Suprapubic skin (tissue), 4 donors: ENCODE results near the gene LHFPL3. TPM values are rescaled to one million over a fixed set of nuclear protein-coding genes. Genes with fewer than 3 reads are reported as not detected.

Source experiments
- DNase-seq, 2 donors: peaks; one replicate each; pipeline ENCODE4 v3.0.0-alpha.2; 2019; ENCODE audit warnings: low spot score in 2 of 2
- H3K27ac ChIP-seq: fragments of 200-600 bp; sonication (generic); one replicate; pipeline ENCODE4 v1.5.1; 2019
- H3K27me3 ChIP-seq: fragments of 200-600 bp; sonication (generic); one replicate; pipeline ENCODE4 v1.5.1; 2019
- H3K36me3 ChIP-seq: fragments of 200-600 bp; sonication (generic); one replicate; pipeline ENCODE4 v1.5.1; 2019
- H3K4me1 ChIP-seq: fragments of 200-600 bp; sonication (generic); one replicate; pipeline ENCODE4 v1.5.1; 2019
- H3K4me3 ChIP-seq: fragments of 200-600 bp; sonication (generic); one replicate; pipeline ENCODE4 v1.5.1; 2019; ENCODE audit warnings: mild to moderate bottlenecking
- H3K9me3 ChIP-seq: fragments of 200-600 bp; sonication (generic); one replicate; pipeline ENCODE4 v1.5.1; 2019
- EP300 ChIP-seq: sonication (generic); formaldehyde crosslinking; IDR thresholded peaks from one replicate; pipeline ENCODE4 v1.6.1; 2017; ENCODE audit warnings: antibody characterized with exemption
- POLR2A ChIP-seq, 2 donors: fragments of 450-650 bp; IDR thresholded peaks; one replicate each; pipeline ENCODE4 v1.6.1; 2017; ENCODE audit warnings: antibody characterized with exemption in 2 of 2, mild to moderate bottlenecking in 2 of 2, moderate library complexity in 2 of 2
- POLR2AphosphoS5 ChIP-seq, 3 donors: sonication (generic); formaldehyde crosslinking; IDR thresholded peaks; one replicate each; pipeline ENCODE4 v1.6.1; 2017; ENCODE audit warnings: antibody characterized with exemption in 3 of 3
- WGBS: methylation state at CpG from one replicate; pipeline ENCODE4 v1.1.5; 2018; 5-methylcytosine and 5-hydroxymethylcytosine counted together
- total RNA-seq, 4 donors: library from RNA; depleted of rRNA; stranded (reverse); fragments of >200 nt; gene quantifications; one replicate each; pipeline ENCODE4 v1.1.0, GENCODE V29; 2016
- TF ChIP-seq, protein P1 (sequence below), 2 donors: fragments of 200-600 bp in 1 of 2; fragments of 450-650 bp in 1 of 2; sonication (generic) in 1 of 2; IDR thresholded peaks; one replicate each; pipeline ENCODE4 v1.5.1; 2016 to 2019; ENCODE audit warnings: antibody characterized with exemption in 2 of 2, mild to moderate bottlenecking in 1 of 2, moderate library complexity in 1 of 2

Gene LHFPL3
- total RNA-seq, 4 donors from 2014 or later, result not detected

DNA sequence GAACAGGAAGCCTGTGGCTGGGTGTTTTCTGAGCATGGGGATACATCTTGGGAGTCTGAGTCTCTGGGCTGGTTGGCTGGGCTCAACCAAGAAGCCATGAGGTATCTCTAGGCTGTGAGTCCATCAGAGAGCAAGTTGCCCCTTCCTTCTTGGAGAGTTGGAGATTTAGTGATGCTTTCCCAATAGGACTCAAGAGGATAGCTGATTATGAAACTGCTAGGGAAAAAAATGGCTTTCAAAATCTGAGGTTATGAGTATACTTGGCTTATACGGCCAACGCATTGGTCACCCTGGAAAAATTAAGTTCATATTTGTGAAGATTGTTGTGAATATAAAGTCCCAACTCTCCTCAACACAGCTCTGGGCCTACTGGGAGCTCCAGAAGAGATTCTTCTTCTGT is 522.9 kb downstream of the LHFPL3 start:
- TF ChIP-seq EP300, result no peak
- Histone ChIP-seq H3K36me3 (no peaks in the 10 kb centered on the region), H3K9me3 (no peaks in the 10 kb centered on the region), H3K27ac (no peak overlapping the region), H3K27me3 (no peaks in the 10 kb centered on the region), H3K4me3 (no peak overlapping the region), H3K4me1 (peaks cover 4% of the 10 kb centered on the region)
- 76% methylated on average over 2 of the region's 2 CpGs for WGBS
- no peak for DNase-seq

GRCh38 chr7:104852386-104852785 is 524.0 kb downstream of the LHFPL3 start:
- Histone ChIP-seq H3K36me3 (no peaks in the 10 kb centered on the region), H3K4me3 (no peak overlapping the region), H3K27me3 (no peaks in the 10 kb centered on the region), H3K9me3 (no peaks in the 10 kb centered on the region), H3K27ac (no peak overlapping the region), H3K4me1 (peaks cover 4% of the 10 kb centered on the region)
- TF ChIP-seq EP300 (no peak), POLR2AphosphoS5 (IDR thresholded peaks at IDR 0.05) (no peak)
- TF ChIP-seq, protein P1, sequence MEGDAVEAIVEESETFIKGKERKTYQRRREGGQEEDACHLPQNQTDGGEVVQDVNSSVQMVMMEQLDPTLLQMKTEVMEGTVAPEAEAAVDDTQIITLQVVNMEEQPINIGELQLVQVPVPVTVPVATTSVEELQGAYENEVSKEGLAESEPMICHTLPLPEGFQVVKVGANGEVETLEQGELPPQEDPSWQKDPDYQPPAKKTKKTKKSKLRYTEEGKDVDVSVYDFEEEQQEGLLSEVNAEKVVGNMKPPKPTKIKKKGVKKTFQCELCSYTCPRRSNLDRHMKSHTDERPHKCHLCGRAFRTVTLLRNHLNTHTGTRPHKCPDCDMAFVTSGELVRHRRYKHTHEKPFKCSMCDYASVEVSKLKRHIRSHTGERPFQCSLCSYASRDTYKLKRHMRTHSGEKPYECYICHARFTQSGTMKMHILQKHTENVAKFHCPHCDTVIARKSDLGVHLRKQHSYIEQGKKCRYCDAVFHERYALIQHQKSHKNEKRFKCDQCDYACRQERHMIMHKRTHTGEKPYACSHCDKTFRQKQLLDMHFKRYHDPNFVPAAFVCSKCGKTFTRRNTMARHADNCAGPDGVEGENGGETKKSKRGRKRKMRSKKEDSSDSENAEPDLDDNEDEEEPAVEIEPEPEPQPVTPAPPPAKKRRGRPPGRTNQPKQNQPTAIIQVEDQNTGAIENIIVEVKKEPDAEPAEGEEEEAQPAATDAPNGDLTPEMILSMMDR (IDR thresholded peaks at IDR 0.05), result no peak
- 92% methylated on average over 1 of the region's 1 CpG for WGBS
- no peak for DNase-seq

DNA sequence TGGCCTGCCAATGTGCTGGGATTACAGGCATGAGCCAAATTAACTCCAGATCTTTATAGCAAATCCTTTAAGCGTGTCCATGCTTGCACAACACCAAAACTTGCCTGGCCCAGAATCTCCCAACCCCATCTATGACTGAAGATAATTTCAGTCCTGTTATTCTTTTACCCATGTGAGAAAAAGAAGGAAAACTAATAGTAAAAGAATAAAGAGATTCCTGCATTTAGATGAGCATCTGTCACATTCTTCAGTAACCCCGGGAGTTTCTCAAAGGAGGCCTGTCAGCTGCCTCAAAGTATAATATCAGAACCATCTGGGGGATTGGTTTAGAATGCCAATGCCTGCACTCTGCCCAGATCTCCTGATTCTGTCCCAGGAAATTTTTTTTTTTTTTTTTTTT is 527.5 kb downstream of the LHFPL3 start:
- Histone ChIP-seq H3K36me3 (no peaks in the 10 kb centered on the region), H3K4me1 (peaks cover 4% of the 10 kb centered on the region), H3K4me3 (no peak overlapping the region), H3K27ac (no peak overlapping the region), H3K9me3 (no peaks in the 10 kb centered on the region), H3K27me3 (no peaks in the 10 kb centered on the region)
- no peak for DNase-seq
- no peak for TF ChIP-seq EP300
- 34% methylated on average over 2 of the region's 2 CpGs for WGBS

DNA sequence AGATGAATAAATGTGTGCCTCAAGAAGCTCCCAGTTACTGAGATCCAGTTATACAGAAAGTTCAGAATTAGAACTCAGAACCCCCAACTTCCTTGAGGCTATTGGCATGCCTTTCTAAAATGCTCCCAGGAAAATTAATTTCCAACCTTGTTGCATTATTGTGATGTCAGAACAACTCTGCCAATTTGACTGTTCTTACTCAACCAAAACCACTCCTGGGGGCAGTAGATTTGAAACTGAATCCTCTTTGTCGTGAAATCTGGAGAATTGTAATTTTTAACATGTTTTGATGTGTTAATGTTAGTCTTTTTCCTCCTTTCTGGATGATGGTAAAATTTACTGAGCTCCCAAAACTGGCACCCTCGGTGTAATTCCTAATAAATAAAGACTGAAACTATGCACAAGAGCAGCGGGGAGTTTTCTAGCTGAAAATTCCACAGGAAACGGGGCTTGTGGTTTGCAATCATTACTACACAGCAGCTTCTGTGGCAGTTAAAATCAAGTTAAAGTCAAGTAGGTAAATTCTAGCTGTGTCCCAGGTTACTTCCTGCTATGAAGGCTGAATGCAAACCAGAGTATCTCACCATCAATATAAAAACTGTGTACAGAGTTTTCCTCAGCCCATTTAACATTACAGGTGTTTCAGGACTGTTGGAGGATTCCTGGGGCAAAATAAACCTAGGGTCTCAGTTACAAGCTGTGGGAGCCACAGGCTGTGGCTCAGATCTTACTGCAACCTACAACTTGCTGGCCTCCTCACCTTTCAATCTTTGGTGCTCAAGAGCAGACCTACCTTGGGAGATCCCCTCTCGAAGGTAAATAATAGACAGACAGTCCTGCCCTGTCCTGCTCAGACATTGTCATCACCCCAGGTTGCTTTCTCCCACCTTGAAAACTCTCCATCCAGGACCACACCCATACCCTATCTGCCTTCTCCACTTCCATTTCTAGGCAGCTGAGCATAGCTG is 529.3 kb downstream of the LHFPL3 start:
- no peak overlapping the region for H3K27ac ChIP-seq
- H3K9me3 ChIP-seq, result no peaks in the 10 kb centered on the region
- H3K36me3 ChIP-seq, result no peaks in the 10 kb centered on the region
- H3K27me3 ChIP-seq, result no peaks in the 10 kb centered on the region
- H3K4me1 ChIP-seq, result peaks cover 4% of the 10 kb centered on the region
- WGBS, result 34% methylated on average over 5 of the region's 5 CpGs
- no peak overlapping the region for H3K4me3 ChIP-seq
- no peak for DNase-seq
- TF ChIP-seq EP300 (no peak), POLR2AphosphoS5 (IDR thresholded peaks at IDR 0.05) (no peak), POLR2A (IDR thresholded peaks at IDR 0.05) (no peak)
- TF ChIP-seq, protein P1 (IDR thresholded peaks at IDR 0.05), result no peak

- DNase-seq, result no peak
- Histone ChIP-seq H3K4me1 (peaks cover 4% of the 10 kb centered on the region), H3K36me3 (no peaks in the 10 kb centered on the region), H3K9me3 (no peaks in the 10 kb centered on the region), H3K27ac (no peak overlapping the region), H3K27me3 (no peaks in the 10 kb centered on the region), H3K4me3 (no peak overlapping the region)
- no peak for TF ChIP-seq EP300
- TF ChIP-seq, protein P1 (IDR thresholded peaks at IDR 0.05), result no peak
- no peak for TF ChIP-seq POLR2AphosphoS5 (IDR thresholded peaks at IDR 0.05)
- no peak for TF ChIP-seq POLR2A (IDR thresholded peaks at IDR 0.05)
- 89% methylated on average over 4 of the region's 4 CpGs for WGBS
Observed at GRCh38 chr7:104859754-104860426, 531.5 kb downstream of the LHFPL3 start.

- no peaks in the 10 kb centered on the region for H3K36me3 ChIP-seq
- 34% methylated on average over 5 of the region's 5 CpGs for WGBS
- no peaks in the 10 kb centered on the region for H3K4me1 ChIP-seq
- no peak overlapping the region for H3K27ac ChIP-seq
- TF ChIP-seq POLR2AphosphoS5 (IDR thresholded peaks at IDR 0.05) (no peak), POLR2A (IDR thresholded peaks at IDR 0.05) (no peak), EP300 (no peak)
- TF ChIP-seq, protein P1 (IDR thresholded peaks at IDR 0.05), result no peak
- no peaks in the 10 kb centered on the region for H3K9me3 ChIP-seq
- DNase-seq, result no peak
- H3K27me3 ChIP-seq, result no peaks in the 10 kb centered on the region
- no peak overlapping the region for H3K4me3 ChIP-seq
Observed at GRCh38 chr7:104861729-104862390, 533.5 kb downstream of the LHFPL3 start.
